ENCODE measurements around the gene CCDC60.

- TF ChIP-seq, protein P1, sequence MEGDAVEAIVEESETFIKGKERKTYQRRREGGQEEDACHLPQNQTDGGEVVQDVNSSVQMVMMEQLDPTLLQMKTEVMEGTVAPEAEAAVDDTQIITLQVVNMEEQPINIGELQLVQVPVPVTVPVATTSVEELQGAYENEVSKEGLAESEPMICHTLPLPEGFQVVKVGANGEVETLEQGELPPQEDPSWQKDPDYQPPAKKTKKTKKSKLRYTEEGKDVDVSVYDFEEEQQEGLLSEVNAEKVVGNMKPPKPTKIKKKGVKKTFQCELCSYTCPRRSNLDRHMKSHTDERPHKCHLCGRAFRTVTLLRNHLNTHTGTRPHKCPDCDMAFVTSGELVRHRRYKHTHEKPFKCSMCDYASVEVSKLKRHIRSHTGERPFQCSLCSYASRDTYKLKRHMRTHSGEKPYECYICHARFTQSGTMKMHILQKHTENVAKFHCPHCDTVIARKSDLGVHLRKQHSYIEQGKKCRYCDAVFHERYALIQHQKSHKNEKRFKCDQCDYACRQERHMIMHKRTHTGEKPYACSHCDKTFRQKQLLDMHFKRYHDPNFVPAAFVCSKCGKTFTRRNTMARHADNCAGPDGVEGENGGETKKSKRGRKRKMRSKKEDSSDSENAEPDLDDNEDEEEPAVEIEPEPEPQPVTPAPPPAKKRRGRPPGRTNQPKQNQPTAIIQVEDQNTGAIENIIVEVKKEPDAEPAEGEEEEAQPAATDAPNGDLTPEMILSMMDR (conservative IDR thresholded peaks at IDR 0.05 in 1 of 2, IDR thresholded peaks at IDR 0.05 in 1 of 2; ENCODE audit: extremely low read depth in 1 of 2, insufficient read depth in 1 of 2, low read depth in 1 of 2, low read length in 2 of 2), result no peak
- TF ChIP-seq EZH2 (IDR thresholded peaks at IDR 0.05; ENCODE audit: borderline replicate concordance, low read length), result no peak
Measured at GRCh38 chr12:119378903-119379302, 44.4 kb downstream of the CCDC60 start.

All from mammary epithelial cell (primary cell).